ACHN (cell line): Measurements from ENCODE around the gene RC3H2.
"Not testable (repeated sequence)": the region's sequence is repeated elsewhere in the genome, so short reads cannot be mapped to it uniquely, and the experiment has no call there.

Source experiments
- DNase-seq: peaks from one replicate; pipeline ENCODE4 v3.0.0-alpha.2; 2015
- in situ Hi-C: cut with HindIII; loops from 2 replicates; pipeline ENCODE4 v1.10.0; 2017; ENCODE audit warnings: low sequenced_read_pairs, low pct_ligation_motif_present, low pct_unique_long_range_greater_than_20kb

Gene RC3H2

GRCh38 chr9:122930541-122931225, 25.5 kb upstream of the RC3H2 start:
- in situ Hi-C loops, result no loop called here
- no peak for DNase-seq

GRCh38 chr9:122929796-122930354, 24.7 kb upstream of the RC3H2 start:
- in situ Hi-C loops, result no loop called here

GRCh38 chr9:122923947-122924346, 18.8 kb upstream of the RC3H2 start:
- DNase-seq, result no peak
- in situ Hi-C loops, result no loop called here

More at GRCh38 chr9:122929796-122930354, 24.7 kb upstream of the RC3H2 start:
- no peak for DNase-seq

- no peak for DNase-seq
- in situ Hi-C loops, result no loop called here
Observed at GRCh38 chr9:122922713-122923112, 17.6 kb upstream of the RC3H2 start.

- in situ Hi-C loops, result no loop called here
- DNase-seq, result no peak
Observed at GRCh38 chr9:122918310-122918709, 13.2 kb upstream of the RC3H2 start.

GRCh38 chr9:122912964-122913673, 8.0 kb upstream of the RC3H2 start, which contains the start of gene ZBTB6:
TSS of gene ZBTB6 (minus strand) at chr9:122913323. CDS start at chr9:122912072, 1,251 bp downstream.
- in situ Hi-C loops, result no loop called here
- DNase-seq, result peak; percentile 86

GRCh38 chr9:122912671-122912963, 7.5 kb upstream of the RC3H2 start:
- in situ Hi-C loops, result no loop called here
- DNase-seq, result no peak

- DNase-seq, in situ Hi-C loops: not testable (repeated sequence)
Observed at GRCh38 chr9:122906122-122906521, 963 bp upstream of the RC3H2 start.

- in situ Hi-C loops, result no loop called here
- DNase-seq, result peak; percentile 58
Observed at GRCh38 chr9:122904466-122904822, 715 bp downstream of the RC3H2 start.

- DNase-seq, result no peak
- in situ Hi-C loops, result no loop called here
Observed at GRCh38 chr9:122900791-122901190, 4.4 kb downstream of the RC3H2 start.

GRCh38 chr9:122897969-122898368, 7.2 kb downstream of the RC3H2 start:
- in situ Hi-C loops, result no loop called here
- no peak for DNase-seq

- in situ Hi-C loops, result no loop called here
Observed at GRCh38 chr9:122888480-122888879, 16.7 kb downstream of the RC3H2 start.

GRCh38 chr9:122883125-122883524, 22.0 kb downstream of the RC3H2 start:
- no peak for DNase-seq
- in situ Hi-C loops, result no loop called here

More at GRCh38 chr9:122888480-122888879, 16.7 kb downstream of the RC3H2 start:
- DNase-seq, result no peak

GRCh38 chr9:122879443-122879842, 25.7 kb downstream of the RC3H2 start:
- in situ Hi-C loops, result no loop called here

GRCh38 chr9:122875523-122875922, 29.6 kb downstream of the RC3H2 start:
- in situ Hi-C loops, result no loop called here
- DNase-seq, result no peak

More at GRCh38 chr9:122879443-122879842, 25.7 kb downstream of the RC3H2 start:
- no peak for DNase-seq

GRCh38 chr9:122867276-122867675, 37.9 kb downstream of the RC3H2 start:
- in situ Hi-C loops, DNase-seq: not testable (repeated sequence)

- DNase-seq, result no peak
- in situ Hi-C loops, result no loop called here
Observed at GRCh38 chr9:122866079-122866478, 39.1 kb downstream of the RC3H2 start.

- in situ Hi-C loops, result no loop called here
- no peak for DNase-seq
Observed at GRCh38 chr9:122865300-122865699, 39.9 kb downstream of the RC3H2 start.

- DNase-seq, result no peak
- in situ Hi-C loops, result no loop called here
Observed at GRCh38 chr9:122863407-122863806, 41.8 kb downstream of the RC3H2 start.
